Bronchial epithelial cell (primary cell): Measurements from ENCODE around the gene SEC63. TPM values are rescaled to one million over a fixed set of nuclear protein-coding genes. Genes with fewer than 3 reads are reported as not detected.
"Not testable (repeated sequence)": the region's sequence is repeated elsewhere in the genome, so short reads cannot be mapped to it uniquely, and the experiment has no call there.

ENCODE experiments used
- DNase-seq: peaks from one replicate; pipeline ENCODE4 v3.0.0-alpha.2; 2010; ENCODE audit warnings: low read depth
- FAIRE-seq: peaks from 2 replicates; lab custom pipeline; 2011; peaks lifted over from hg19 to GRCh38; lab: Jason Lieb, UNC
- H3K27me3 ChIP-seq: 2 replicates; pipeline ENCODE4 v1.5.1; 2011; ENCODE audit warnings: low read length; ENCODE audit not compliant: control insufficient read depth, insufficient read depth
- H3K36me3 ChIP-seq: 2 replicates; pipeline ENCODE4 v1.5.1; 2011; ENCODE audit warnings: low read length; ENCODE audit not compliant: control insufficient read depth, insufficient read depth
- H3K4me3 ChIP-seq: 2 replicates; pipeline ENCODE4 v1.5.1; 2011; ENCODE audit warnings: mild to moderate bottlenecking, low read depth, low read length, control low read depth
- CTCF ChIP-seq: IDR thresholded peaks from 2 replicates; pipeline ENCODE4 v1.5.1; 2011; ENCODE audit warnings: mild to moderate bottlenecking, moderate library complexity, low read length, control low read depth, inconsistent platforms; ENCODE audit not compliant: insufficient read depth, severe bottlenecking
- total RNA-seq: library from RNA; depleted of rRNA; stranded (reverse); fragments of >200 nt; gene quantifications from 2 replicates; pipeline ENCODE4 v1.2.1, GENCODE V29; 2014

The SEC63 gene
- total RNA-seq: 19.7 and 31.1 TPM in 2 replicates

- FAIRE-seq (no peak), DNase-seq (peak; percentile 82)
- no peaks in the 10 kb centered on the region for H3K27me3 ChIP-seq
- H3K36me3 ChIP-seq: peaks cover 3% of the 10 kb centered on the region
- TF ChIP-seq CTCF: no peak
- H3K4me3 ChIP-seq: peak within 1 kb of the TSS; percentile 73
Measured at GRCh38 chr6:107957909-107958688, at the start of gene SEC63. SEC63 (minus strand) TSS chr6:107958208; CDS start chr6:107958009, 199 bp downstream.

- no peak overlapping the region for H3K4me3 ChIP-seq
- no peaks in the 10 kb centered on the region for H3K27me3 ChIP-seq
- DNase-seq (no peak), FAIRE-seq (no peak)
- H3K36me3 ChIP-seq: no peaks in the 10 kb centered on the region
- TF ChIP-seq CTCF: no peak
Measured at GRCh38 chr6:108005961-108006360, 48.0 kb upstream of the SEC63 start.

- Histone ChIP-seq H3K27me3 (no peaks in the 10 kb centered on the region), H3K4me3 (no peak overlapping the region), H3K36me3 (no peaks in the 10 kb centered on the region)
- DNase-seq: no peak
- FAIRE-seq: no peak
- no peak for TF ChIP-seq CTCF
Measured at GRCh38 chr6:108004861-108005260, 46.9 kb upstream of the SEC63 start.

- no peak for TF ChIP-seq CTCF
- H3K36me3 ChIP-seq: no peaks in the 10 kb centered on the region
- no peaks in the 10 kb centered on the region for H3K27me3 ChIP-seq
- no peak overlapping the region for H3K4me3 ChIP-seq
- FAIRE-seq: peak; percentile 18
- DNase-seq: peak; percentile 73
Measured at GRCh38 chr6:108002365-108003221, 44.6 kb upstream of the SEC63 start.

GRCh38 chr6:108001696-108002231 lies 43.8 kb upstream of the SEC63 start:
- DNase-seq (no peak), FAIRE-seq (no peak)
- no peaks in the 10 kb centered on the region for H3K27me3 ChIP-seq
- no peak overlapping the region for H3K4me3 ChIP-seq
- H3K36me3 ChIP-seq: no peaks in the 10 kb centered on the region
- no peak for TF ChIP-seq CTCF

GRCh38 chr6:108000259-108000658 lies 42.3 kb upstream of the SEC63 start:
- not testable (repeated sequence) for H3K4me3 ChIP-seq, DNase-seq, H3K27me3 ChIP-seq, FAIRE-seq, H3K36me3 ChIP-seq
